Body of pancreas (tissue), 4 donors: ENCODE data around the gene GLYATL3. TPM values are rescaled to one million over a fixed set of nuclear protein-coding genes. Genes with fewer than 3 reads are reported as not detected.
A peak's percentile ranks its signal among the peaks of the same experiment; 100 is the strongest.

Experiments used
- ATAC-seq: fragments of 150-250 bp; one replicate; pipeline ENCODE4 v1.9.1; 2016
- DNase-seq, 4 donors: peaks; one replicate each; pipeline ENCODE4 v3.0.0-alpha.2; 2019
- H3K27ac ChIP-seq, 4 donors: fragments of 200-600 bp; sonication (generic); 1 replicate in 3 of 4; 2 replicates in 1 of 4; pipeline versions ENCODE4 v1.5.1 to v1.6.1; 2016 to 2019; ENCODE audit warnings: mild to moderate bottlenecking in 1 of 4, mixed read lengths in 1 of 4, moderate library complexity in 1 of 4
- H3K27me3 ChIP-seq, 2 donors: fragments of 200-600 bp; sonication (generic); one replicate each; pipeline ENCODE4 v1.6.0; 2016; ENCODE audit warnings: mild to moderate bottlenecking in 1 of 2
- H3K36me3 ChIP-seq, 2 donors: fragments of 200-600 bp; sonication (generic); replicated peaks in 1 of 2; 2 replicates each; pipeline ENCODE4 v1.5.1; 2016; ENCODE audit warnings: low read depth in 2 of 2; ENCODE audit not compliant: insufficient read depth in 1 of 2
- H3K4me1 ChIP-seq: fragments of 200-600 bp; sonication (generic); one replicate; pipeline ENCODE4 v1.6.0; 2016
- H3K4me3 ChIP-seq, 2 donors: fragments of 200-600 bp; sonication (generic); 1 replicate in 1 of 2; 2 replicates in 1 of 2; pipeline ENCODE4 v1.5.1; 2016 to 2019
- H3K9me3 ChIP-seq, 3 donors: fragments of 200-600 bp; sonication (generic); 1 replicate in 2 of 3; 2 replicates in 1 of 3; pipeline ENCODE4 v1.5.1; 2016
- POLR2A ChIP-seq, 3 donors: fragments of 450-650 bp; IDR thresholded peaks; one replicate each; pipeline ENCODE4 v1.6.1; 2016; ENCODE audit warnings: antibody characterized with exemption in 3 of 3, mild to moderate bottlenecking in 2 of 3
- WGBS, 2 donors: methylation state at CpG; one replicate each; pipeline ENCODE4 v1.1.5; 2017; 5-methylcytosine and 5-hydroxymethylcytosine counted together
- intact Hi-C: fragments of 100-400 bp; cut with DNase I; formaldehyde crosslinking; loops from one replicate; pipeline ENCODE4 v1.15.1; 2023
- total RNA-seq, 2 donors: library from RNA; depleted of rRNA; stranded (reverse); fragments of >200 nt; gene quantifications; one replicate each; pipeline ENCODE4 v1.1.0, GENCODE V29; 2016
- TF ChIP-seq, protein P1 (sequence below), 7 experiments: fragments of 450-650 bp in 4 of 7; fragments of 200-600 bp in 3 of 7; sonication (generic) in 3 of 7; IDR thresholded peaks; one replicate each; pipeline ENCODE4 v1.5.1; 2016 to 2019; ENCODE audit warnings: antibody characterized with exemption in 7 of 7

GLYATL3 gene
- total RNA-seq, 2 donors from 2014 or later: not detected

DNA sequence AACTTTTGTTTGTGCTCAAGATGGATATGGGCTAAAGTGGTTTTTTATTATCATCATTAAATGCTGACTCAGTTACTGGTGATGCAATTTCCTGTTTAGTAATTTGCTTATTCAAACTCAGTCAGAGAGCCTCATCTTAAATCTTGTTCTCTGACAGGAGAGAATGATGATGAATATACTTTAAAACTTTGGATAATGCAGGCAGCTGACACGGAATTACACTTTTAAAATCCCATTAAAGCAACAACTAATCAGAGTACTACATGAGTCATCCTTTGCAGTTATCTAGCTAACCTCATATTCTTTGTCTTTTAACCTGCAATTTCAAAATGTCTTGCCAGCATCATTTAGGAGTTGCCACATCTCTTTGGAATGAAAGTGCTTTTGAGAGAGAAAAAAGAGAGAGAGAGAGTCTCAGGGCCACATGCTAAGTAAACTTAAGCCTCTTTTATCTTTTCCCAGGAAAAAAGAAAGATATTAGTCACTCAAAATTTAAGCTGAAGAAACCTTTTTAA lies 41.5 kb downstream of the GLYATL3 start:
- no peak for ATAC-seq
- Histone ChIP-seq H3K4me1 (peaks cover 13% of the 10 kb centered on the region), H3K4me3 (no peak overlapping the region), H3K9me3 (peaks cover 0 to 3% (median 0%) of the 10 kb centered on the region in 3 donors), H3K36me3 (no peaks in the 10 kb centered on the region), H3K27ac (peak overlapping the region in 1 of 4 donors; percentile 17), H3K27me3 (no peaks in the 10 kb centered on the region)
- TF ChIP-seq POLR2A (IDR thresholded peaks at IDR 0.05): no peak
- TF ChIP-seq, protein P1, sequence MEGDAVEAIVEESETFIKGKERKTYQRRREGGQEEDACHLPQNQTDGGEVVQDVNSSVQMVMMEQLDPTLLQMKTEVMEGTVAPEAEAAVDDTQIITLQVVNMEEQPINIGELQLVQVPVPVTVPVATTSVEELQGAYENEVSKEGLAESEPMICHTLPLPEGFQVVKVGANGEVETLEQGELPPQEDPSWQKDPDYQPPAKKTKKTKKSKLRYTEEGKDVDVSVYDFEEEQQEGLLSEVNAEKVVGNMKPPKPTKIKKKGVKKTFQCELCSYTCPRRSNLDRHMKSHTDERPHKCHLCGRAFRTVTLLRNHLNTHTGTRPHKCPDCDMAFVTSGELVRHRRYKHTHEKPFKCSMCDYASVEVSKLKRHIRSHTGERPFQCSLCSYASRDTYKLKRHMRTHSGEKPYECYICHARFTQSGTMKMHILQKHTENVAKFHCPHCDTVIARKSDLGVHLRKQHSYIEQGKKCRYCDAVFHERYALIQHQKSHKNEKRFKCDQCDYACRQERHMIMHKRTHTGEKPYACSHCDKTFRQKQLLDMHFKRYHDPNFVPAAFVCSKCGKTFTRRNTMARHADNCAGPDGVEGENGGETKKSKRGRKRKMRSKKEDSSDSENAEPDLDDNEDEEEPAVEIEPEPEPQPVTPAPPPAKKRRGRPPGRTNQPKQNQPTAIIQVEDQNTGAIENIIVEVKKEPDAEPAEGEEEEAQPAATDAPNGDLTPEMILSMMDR (IDR thresholded peaks at IDR 0.05): no peak
- WGBS, 2 donors: 19 to 22% methylated on average over 1 of the region's 1 CpG
- no peak for DNase-seq
- intact Hi-C loops: no loop called here

DNA sequence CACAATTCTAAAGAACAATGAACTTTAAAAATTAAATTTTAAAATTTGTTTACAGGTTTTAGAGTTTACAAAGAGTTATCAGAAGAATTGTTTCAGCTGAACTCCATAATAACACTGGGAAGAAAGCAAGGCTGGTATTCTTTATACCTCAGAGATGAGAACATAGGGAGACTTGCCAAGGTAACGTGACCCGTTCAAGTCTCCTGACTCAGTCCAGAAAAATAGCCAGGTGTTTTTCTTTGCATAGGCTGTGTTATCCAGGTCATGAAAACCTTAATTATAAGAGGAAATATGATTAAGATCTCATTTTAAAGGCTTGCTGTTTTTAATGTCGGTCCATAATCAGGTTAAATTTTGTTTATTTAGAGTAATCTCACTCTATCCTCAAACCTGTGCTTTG lies 42.2 kb downstream of the GLYATL3 start:
- Histone ChIP-seq H3K36me3 (no peaks in the 10 kb centered on the region), H3K27me3 (no peaks in the 10 kb centered on the region), H3K27ac (peak overlapping the region in 1 of 4 donors; percentile 17), H3K4me3 (no peak overlapping the region), H3K9me3 (peaks cover 0 to 3% (median 0%) of the 10 kb centered on the region in 3 donors), H3K4me1 (peaks cover 13% of the 10 kb centered on the region)
- intact Hi-C loops: no loop called here
- TF ChIP-seq, protein P1 (IDR thresholded peaks at IDR 0.05): no peak
- no peak for TF ChIP-seq POLR2A (IDR thresholded peaks at IDR 0.05)
- DNase-seq: peak in 3 of 4 donors; percentile 31 to 50 (median 33)
- ATAC-seq: peak; percentile 52
- WGBS, 2 donors: 18 to 22% methylated on average over 3 of the region's 3 CpGs

DNA sequence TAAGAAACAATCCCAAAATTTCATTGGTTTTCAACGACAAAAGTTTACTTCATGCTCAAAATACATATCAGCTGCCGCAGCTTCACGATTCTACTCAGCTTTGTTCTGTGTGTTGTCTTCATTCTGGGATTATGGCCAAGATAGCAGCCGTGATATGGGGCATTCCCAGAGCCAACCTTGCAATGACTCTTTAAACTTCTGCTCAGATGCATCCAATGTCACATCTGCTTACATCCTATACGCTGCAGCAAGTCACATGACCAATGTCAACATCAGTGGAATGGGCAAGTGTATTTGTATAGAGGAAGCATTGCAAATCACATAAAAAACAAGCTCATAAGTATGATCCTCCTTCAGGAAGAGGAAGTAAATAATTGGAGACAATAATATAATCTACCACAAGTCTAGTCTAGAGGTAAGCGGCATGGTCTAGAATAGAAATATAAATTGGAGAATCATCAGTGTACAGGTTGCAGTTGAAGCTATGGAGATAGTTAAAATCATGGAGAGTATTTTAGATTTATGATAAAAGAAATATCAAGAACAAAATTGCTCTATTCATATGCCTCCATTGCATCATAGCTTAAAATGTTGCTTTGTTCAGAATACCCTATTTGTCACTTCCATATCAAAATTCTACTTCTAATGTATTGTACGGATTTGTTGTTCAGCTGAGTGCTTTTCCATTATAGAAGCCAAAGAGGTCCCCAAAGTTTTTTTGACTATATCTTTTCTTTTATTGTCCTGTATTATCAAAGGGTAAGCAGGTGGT lies 43.5 kb downstream of the GLYATL3 start:
- no peak for ATAC-seq
- 50 to 56% methylated on average over 7 of the region's 7 CpGs for WGBS, 2 donors
- H3K4me3 ChIP-seq: no peak overlapping the region

DNA sequence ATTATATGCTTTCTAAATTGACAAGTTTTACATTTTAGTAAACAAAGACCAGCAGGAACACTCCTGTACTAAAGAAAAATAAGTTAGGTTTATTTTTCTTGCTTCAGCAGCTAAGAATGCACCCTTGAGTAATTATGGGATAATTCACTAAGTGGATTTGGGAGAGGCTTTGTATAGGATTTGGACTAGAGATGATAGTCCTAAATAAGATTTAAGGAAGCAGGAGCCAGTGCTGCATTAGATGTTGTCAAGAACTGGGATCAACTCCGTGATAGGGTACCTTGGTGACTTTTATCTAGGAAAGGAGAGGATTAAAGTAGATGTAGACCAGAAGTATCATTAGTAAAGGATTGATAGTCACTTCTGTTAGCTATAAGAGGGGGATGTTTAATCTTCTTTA lies 46.6 kb downstream of the GLYATL3 start:
- WGBS, 2 donors: 60 to 86% methylated on average over 1 of the region's 1 CpG

More for the DNA sequence above, 43.5 kb downstream of the GLYATL3 start:
- H3K27me3 ChIP-seq: no peaks in the 10 kb centered on the region
- H3K9me3 ChIP-seq: peaks cover 0 to 3% (median 0%) of the 10 kb centered on the region in 3 donors
- H3K27ac ChIP-seq: no peak overlapping the region
- H3K4me1 ChIP-seq: peaks cover 13% of the 10 kb centered on the region
- intact Hi-C loops: no loop called here
- TF ChIP-seq POLR2A (IDR thresholded peaks at IDR 0.05): no peak
- TF ChIP-seq, protein P1 (IDR thresholded peaks at IDR 0.05): no peak
- DNase-seq: no peak
- no peaks in the 10 kb centered on the region for H3K36me3 ChIP-seq

More for the DNA sequence above, 46.6 kb downstream of the GLYATL3 start:
- peaks cover 0 to 6% of the 10 kb centered on the region in 2 donors for H3K27me3 ChIP-seq
- intact Hi-C loops: no loop called here
- H3K4me3 ChIP-seq: no peak overlapping the region
- ATAC-seq: no peak
- H3K4me1 ChIP-seq: peaks cover 23% of the 10 kb centered on the region
- H3K36me3 ChIP-seq: no peaks in the 10 kb centered on the region
- H3K27ac ChIP-seq: no peak overlapping the region
- DNase-seq: no peak
- TF ChIP-seq POLR2A (IDR thresholded peaks at IDR 0.05): no peak
- TF ChIP-seq, protein P1 (IDR thresholded peaks at IDR 0.05): no peak
- H3K9me3 ChIP-seq: peaks cover 0 to 3% (median 0%) of the 10 kb centered on the region in 3 donors
